ENCODE results near the gene TOM1L2. TPM values are rescaled to one million over a fixed set of nuclear protein-coding genes. Genes with fewer than 3 reads are reported as not detected.

The TOM1L2 gene
- total RNA-seq, 1 experiment from 2014 or later = 24.1 TPM

DNA sequence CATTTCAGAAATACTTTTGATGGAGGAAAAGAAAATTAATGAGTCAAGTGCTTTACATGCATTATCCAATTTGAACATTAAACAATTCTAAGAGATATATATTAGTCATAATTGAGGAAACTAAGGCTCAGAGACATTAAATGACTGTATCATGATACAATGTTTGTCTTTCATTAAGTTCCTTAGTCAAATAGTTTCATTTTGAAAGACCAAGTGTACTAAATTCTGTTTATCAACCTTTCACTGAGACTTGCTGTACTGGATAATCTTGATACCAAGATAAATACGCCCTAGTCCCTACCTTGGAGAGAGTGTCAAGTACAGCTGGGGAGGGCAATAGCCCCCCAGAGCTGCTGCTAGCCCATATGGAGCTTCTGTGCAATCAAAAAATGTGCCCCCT is 24.2 kb downstream of the TOM1L2 start (continued):
- TF ChIP-seq, protein P1, sequence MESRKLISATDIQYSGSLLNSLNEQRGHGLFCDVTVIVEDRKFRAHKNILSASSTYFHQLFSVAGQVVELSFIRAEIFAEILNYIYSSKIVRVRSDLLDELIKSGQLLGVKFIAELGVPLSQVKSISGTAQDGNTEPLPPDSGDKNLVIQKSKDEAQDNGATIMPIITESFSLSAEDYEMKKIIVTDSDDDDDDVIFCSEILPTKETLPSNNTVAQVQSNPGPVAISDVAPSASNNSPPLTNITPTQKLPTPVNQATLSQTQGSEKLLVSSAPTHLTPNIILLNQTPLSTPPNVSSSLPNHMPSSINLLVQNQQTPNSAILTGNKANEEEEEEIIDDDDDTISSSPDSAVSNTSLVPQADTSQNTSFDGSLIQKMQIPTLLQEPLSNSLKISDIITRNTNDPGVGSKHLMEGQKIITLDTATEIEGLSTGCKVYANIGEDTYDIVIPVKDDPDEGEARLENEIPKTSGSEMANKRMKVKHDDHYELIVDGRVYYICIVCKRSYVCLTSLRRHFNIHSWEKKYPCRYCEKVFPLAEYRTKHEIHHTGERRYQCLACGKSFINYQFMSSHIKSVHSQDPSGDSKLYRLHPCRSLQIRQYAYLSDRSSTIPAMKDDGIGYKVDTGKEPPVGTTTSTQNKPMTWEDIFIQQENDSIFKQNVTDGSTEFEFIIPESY (IDR thresholded peaks at IDR 0.05; ENCODE audit: extremely low read depth, insufficient replicate concordance, low read length) = no peak

DNA sequence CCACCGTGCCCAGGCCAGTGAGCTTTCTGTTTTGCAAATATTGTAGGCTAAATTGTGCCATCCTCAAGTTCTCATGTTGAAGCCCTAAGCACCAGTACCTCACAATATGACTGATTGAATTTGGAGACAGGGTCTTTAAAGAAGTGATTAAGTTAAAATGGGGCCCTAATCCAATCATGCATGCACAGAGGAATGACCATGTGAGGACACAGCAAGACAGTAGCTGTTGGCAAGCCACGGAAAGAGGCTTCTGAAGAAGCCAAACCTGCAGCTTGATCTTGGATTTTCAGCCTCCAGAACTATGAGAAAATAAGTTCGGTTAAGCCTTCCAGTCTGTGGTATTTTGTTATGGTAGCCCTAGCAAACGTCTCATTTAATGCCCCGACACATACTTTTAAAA is 24.9 kb downstream of the TOM1L2 start:
- no peaks in the 10 kb centered on the region for H3K27me3 ChIP-seq (ENCODE audit: insufficient read depth, low read length)
- H3K9me2 ChIP-seq (ENCODE audit: insufficient read depth) = no peaks in the 10 kb centered on the region
- no peak for DNase-seq (ENCODE audit: low read depth, low spot score)
- peaks cover 37 to 38% of the 10 kb centered on the region in 2 experiments for H3K4me1 ChIP-seq (ENCODE audit: control insufficient read depth in 1 of 2, insufficient read depth in 2 of 2, low read length in 2 of 2)
- H3K79me2 ChIP-seq (ENCODE audit: insufficient read depth, low read length) = no peaks in the 10 kb centered on the region
- no peak overlapping the region for H3K4me2 ChIP-seq (ENCODE audit: low read length)
- H3K9ac ChIP-seq (ENCODE audit: low read length) = no peak overlapping the region
- H3K27ac ChIP-seq (ENCODE audit: low read depth, low read length) = no peak overlapping the region
- RAD21 ChIA-PET (ENCODE audit: low non-redundant PET in 1 of 2, low total read pairs in 2 of 2, uncharacterized antibody in 2 of 2, unreplicated experiment in 2 of 2) = no interaction called here
- no peak overlapping the region for H3K4me3 ChIP-seq (replicated peaks in 1 of 2; ENCODE audit: low read depth in 1 of 2, low read length in 2 of 2)
- BruUV-seq (replicated peaks) = no TSS peak
- H2AFZ ChIP-seq (ENCODE audit: low read depth, low read length, poor library complexity, severe bottlenecking) = no peak overlapping the region
- intact Hi-C loops (cut with micrococcal nuclease) = no loop called here
- H3K9me3 ChIP-seq (ENCODE audit: control insufficient read depth in 1 of 2, insufficient read depth in 1 of 2, low read depth in 1 of 2, low read length in 2 of 2) = no peaks in the 10 kb centered on the region
- CTCF ChIA-PET = interaction anchor here (1.4 kb wide), 1 partner anchor 28 kb away, joined by 4 read pairs; no protein-coding TSS in a partner anchor
- TF ChIP-seq SP1 (IDR thresholded peaks at IDR 0.05; ENCODE audit: low read depth) (no peak), EZH2phosphoT487 (IDR thresholded peaks at IDR 0.05; ENCODE audit: borderline replicate concordance) (no peak), ZNF274 (IDR thresholded peaks at IDR 0.05; ENCODE audit: low read depth, low read length) (no peak), JUND (IDR thresholded peaks at IDR 0.05) (no peak), YY1 (IDR thresholded peaks at IDR 0.05; ENCODE audit: extremely low read depth, insufficient replicate concordance, low read depth, low read length) (no peak), TCF7L2 (IDR thresholded peaks at IDR 0.05; ENCODE audit: borderline replicate concordance, extremely low read depth, insufficient read depth, insufficient read length) (no peak), ZFX (IDR thresholded peaks at IDR 0.05) (no peak)
- TF ChIP-seq, protein P2, sequence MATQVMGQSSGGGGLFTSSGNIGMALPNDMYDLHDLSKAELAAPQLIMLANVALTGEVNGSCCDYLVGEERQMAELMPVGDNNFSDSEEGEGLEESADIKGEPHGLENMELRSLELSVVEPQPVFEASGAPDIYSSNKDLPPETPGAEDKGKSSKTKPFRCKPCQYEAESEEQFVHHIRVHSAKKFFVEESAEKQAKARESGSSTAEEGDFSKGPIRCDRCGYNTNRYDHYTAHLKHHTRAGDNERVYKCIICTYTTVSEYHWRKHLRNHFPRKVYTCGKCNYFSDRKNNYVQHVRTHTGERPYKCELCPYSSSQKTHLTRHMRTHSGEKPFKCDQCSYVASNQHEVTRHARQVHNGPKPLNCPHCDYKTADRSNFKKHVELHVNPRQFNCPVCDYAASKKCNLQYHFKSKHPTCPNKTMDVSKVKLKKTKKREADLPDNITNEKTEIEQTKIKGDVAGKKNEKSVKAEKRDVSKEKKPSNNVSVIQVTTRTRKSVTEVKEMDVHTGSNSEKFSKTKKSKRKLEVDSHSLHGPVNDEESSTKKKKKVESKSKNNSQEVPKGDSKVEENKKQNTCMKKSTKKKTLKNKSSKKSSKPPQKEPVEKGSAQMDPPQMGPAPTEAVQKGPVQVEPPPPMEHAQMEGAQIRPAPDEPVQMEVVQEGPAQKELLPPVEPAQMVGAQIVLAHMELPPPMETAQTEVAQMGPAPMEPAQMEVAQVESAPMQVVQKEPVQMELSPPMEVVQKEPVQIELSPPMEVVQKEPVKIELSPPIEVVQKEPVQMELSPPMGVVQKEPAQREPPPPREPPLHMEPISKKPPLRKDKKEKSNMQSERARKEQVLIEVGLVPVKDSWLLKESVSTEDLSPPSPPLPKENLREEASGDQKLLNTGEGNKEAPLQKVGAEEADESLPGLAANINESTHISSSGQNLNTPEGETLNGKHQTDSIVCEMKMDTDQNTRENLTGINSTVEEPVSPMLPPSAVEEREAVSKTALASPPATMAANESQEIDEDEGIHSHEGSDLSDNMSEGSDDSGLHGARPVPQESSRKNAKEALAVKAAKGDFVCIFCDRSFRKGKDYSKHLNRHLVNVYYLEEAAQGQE (IDR thresholded peaks at IDR 0.05; ENCODE audit: low read depth) = no peak
- TF ChIP-seq, protein P3, sequence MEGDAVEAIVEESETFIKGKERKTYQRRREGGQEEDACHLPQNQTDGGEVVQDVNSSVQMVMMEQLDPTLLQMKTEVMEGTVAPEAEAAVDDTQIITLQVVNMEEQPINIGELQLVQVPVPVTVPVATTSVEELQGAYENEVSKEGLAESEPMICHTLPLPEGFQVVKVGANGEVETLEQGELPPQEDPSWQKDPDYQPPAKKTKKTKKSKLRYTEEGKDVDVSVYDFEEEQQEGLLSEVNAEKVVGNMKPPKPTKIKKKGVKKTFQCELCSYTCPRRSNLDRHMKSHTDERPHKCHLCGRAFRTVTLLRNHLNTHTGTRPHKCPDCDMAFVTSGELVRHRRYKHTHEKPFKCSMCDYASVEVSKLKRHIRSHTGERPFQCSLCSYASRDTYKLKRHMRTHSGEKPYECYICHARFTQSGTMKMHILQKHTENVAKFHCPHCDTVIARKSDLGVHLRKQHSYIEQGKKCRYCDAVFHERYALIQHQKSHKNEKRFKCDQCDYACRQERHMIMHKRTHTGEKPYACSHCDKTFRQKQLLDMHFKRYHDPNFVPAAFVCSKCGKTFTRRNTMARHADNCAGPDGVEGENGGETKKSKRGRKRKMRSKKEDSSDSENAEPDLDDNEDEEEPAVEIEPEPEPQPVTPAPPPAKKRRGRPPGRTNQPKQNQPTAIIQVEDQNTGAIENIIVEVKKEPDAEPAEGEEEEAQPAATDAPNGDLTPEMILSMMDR (IDR thresholded peaks at IDR 0.05 in 2 of 3, conservative IDR thresholded peaks at IDR 0.05 in 1 of 3; ENCODE audit: borderline replicate concordance in 1 of 3, insufficient read depth in 1 of 3, low read depth in 2 of 3, low read length in 2 of 3) = no peak
- H3K36me3 ChIP-seq (ENCODE audit: control insufficient read depth in 1 of 2, insufficient read depth in 2 of 2, low read length in 2 of 2) = no peaks in the 10 kb centered on the region
- no peaks in the 10 kb centered on the region for H4K20me1 ChIP-seq (ENCODE audit: insufficient read depth)
- POLR2A ChIA-PET = interaction anchor here (1.6 kb wide), 1 partner anchor 25 kb away, joined by 4 read pairs; the partner anchor contains the start of genes DRC3 and TOM1L2
- ATAC-seq = no peak
